NCI-H2171 treated with DMSO at 0.1 percent for 48 hours (cell line): ENCODE data around the gene IDS.
A peak's percentile ranks its signal among the peaks of the same experiment; 100 is the strongest.
"Not testable (repeated sequence)": the region's sequence is repeated elsewhere in the genome, so short reads cannot be mapped to it uniquely, and the experiment has no call there.

Experiments used
- DNase-seq: peaks from one replicate; lab custom pipeline; 2025; lab: John Stamatoyannopoulos, UW

Gene IDS

DNA sequence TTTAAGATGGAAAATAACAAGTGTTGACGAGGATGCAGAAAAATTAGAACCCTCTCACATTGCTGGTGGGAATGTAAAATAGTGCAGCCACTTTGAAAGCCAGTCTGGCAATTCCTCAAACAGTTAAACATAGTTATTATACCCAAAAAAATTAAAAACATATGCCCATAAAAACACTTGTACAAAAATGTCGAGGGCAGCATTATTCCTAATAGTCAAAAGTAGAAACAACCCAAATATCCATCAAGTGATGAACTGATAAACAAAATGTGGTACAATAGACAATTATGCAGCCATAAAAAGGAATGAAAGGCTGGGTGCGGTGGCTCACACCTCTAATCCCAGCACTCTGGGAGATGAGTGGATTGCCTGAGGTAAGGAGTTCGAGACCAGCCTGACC, 6.3 kb downstream of the IDS start:
- DNase-seq, result no peak

GRCh38 chrX:149497626-149498025, 7.5 kb downstream of the IDS start:
- DNase-seq, result no peak

GRCh38 chrX:149497054-149497453, 8.1 kb downstream of the IDS start:
- no peak for DNase-seq

- DNase-seq, result no peak
Observed at GRCh38 chrX:149495573-149496071, 9.5 kb downstream of the IDS start.

DNA sequence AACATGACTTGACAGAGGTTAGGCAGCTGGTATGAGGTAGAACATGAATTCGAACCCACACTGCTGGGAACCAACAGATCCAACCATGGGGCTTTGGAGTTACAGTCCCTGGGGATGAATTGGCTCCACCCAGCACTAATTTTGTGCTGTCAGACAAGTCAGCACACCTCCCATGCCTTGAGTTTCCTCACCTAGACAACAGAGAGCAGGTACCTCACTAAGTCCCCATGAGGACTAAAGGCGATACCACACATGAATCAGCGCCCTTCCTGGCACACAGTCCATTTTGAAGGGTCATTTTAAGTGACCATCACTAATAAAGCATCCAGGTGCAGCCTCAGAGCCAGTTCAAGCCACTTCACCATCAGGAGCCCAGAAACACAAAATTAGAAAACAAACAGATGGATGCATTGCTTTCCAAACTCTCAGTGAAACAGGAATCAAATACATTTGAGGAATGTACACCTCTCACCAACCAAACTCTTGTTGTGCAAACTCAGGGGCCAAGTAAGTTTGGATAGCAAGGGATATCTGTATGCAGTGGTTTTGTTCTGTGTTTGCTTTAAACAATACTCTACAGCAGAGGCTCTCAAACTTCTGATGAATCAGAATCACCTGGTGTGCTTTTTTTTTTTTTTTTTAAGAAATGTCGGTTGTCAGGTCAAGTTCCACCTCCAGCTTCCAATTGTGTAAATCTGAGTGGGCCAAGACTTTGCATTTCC, 10.1 kb downstream of the IDS start:
- no peak for DNase-seq

DNA sequence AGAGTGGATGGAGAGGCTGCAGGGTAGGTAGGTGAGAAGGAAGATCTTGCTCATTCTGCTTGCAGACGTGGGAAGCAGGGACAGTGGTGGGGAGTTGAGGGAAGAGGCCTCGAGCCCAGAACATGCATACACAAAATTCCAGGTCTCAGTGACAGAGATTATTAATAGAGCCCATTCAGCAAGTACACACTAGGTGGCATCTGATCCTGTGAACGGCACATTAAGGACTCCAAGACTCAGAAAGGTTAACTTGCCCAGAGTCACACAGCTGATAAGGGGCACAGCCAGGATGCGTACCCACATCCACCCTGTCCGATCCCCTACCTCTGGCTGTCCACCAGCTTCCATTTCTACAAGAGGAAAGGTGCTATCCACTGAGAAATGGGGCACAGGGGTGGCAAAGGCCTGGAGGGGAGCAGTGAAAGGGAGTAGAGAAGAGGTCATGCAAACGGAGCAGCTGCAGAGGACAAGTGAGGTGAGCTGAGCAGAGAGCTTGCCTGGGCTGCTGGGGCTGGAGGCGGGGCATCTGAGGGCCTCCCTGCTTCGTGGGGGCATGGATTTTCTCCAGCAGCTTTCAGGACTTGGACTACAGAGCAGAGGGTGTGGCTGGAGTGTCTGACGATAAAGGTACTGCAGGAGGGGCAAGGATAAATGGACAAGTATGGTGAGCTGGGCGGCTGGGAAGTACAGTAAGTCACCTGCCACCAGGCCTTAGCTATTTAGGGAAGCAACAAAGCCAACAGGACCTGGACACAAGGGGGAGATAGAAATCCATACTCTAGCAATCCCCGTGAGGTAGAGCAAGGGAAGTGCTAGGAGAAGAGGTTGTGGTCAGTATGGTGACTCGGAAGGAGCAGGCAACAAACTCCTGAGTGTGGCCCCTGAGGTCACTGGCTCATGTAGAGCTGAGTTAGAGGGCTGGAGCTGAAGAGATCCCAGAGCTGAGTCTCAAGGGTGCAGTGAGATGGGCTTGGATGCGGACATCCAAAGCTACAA, 11.2 kb downstream of the IDS start:
- no peak for DNase-seq

GRCh38 chrX:149491812-149492211, 13.3 kb downstream of the IDS start:
- DNase-seq, result no peak

DNA sequence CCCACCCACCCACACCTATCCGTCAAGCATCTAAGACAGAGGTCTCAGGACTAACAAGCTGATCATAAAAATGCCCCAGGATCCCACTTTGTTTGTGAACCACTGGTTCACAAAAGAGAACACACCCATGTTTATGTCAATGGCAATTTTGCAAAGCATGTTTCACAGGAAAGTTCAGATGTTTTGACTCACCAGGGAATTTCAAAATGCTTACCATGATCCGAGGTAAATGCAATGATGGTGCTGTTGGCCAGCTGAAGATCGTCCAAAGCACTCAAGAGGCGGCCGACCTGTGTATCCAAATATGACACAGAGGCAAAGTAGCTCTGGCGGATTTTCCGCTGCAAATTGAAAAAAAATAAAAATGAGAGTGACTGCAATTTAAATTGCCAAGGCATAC, 15.0 kb downstream of the IDS start:
- DNase-seq, result no peak

DNA sequence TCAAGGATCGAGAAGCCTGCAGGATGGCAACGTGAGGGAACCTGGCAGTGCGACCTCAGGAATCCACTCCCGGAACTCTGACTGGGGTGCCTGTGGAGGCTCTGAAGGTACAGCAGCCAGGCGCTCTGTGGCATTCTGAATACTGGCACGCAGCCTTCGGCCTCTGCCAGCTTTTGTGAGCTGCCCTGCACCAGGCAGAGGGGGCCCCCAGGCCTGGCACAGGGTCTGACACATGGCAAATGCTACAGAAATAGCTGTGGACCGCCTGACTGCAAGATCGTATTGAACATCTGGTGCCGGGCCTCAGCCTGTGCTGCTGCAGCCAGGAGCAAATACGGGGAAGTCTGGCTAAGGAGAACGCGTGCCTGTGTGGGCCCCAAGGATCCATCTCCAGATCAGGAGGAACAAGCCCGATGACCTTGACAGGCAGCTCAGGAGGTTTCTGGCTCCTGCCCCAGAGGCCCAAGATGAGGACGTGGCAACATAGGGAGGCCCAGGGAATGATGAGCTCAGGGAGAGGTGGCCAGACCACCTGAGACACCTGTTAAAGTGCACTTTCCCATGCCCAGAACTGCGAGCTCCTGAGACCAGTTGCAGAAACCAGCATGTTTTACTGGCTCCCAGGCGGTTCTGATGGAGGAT, 16.6 kb downstream of the IDS start:
- DNase-seq, result not testable (repeated sequence)

GRCh38 chrX:149488008-149488407, 17.1 kb downstream of the IDS start:
- DNase-seq, result not testable (repeated sequence)

- DNase-seq, result no peak
Observed at GRCh38 chrX:149487292-149487691, 17.8 kb downstream of the IDS start.

DNA sequence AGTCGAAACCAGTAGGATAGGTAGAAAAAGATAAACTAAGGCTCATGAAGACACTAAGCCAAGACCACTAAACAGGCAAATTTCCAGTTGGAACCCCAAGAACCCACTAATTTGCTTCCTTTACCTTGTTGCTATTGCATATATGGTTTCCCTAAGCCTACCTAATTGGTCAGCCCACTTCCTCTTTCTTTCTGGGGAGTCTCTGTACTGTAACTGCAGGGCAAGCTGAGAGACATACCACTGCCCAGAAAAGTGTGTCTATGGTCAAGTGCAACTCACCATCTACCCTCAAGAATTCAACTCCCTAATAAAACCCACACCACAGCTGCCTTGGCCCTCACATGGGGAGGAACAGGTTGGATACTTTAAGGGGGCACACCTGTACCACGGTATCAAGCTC, 28.6 kb downstream of the IDS start:
- DNase-seq, result no peak

- DNase-seq, result no peak
Observed at GRCh38 chrX:149473966-149474365, 31.1 kb downstream of the IDS start.

DNA sequence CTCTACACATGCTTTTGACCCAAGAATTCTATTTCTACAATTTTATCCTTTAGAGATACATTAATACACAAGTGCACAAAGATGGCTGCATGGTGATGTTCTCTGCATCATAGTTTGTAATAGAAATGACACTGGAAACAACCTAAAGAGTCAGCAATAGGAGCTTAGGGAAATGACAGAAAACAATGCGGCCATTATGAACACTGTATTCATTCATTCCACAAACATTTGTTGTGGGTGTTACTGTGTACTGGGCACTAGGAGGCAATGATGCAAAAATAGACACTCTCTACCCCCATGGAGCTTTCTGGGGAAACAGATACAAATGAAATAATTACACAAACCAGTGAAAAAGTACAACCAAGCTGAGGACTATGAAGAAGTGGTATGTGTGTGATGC, 32.0 kb downstream of the IDS start:
- DNase-seq, result no peak

DNA sequence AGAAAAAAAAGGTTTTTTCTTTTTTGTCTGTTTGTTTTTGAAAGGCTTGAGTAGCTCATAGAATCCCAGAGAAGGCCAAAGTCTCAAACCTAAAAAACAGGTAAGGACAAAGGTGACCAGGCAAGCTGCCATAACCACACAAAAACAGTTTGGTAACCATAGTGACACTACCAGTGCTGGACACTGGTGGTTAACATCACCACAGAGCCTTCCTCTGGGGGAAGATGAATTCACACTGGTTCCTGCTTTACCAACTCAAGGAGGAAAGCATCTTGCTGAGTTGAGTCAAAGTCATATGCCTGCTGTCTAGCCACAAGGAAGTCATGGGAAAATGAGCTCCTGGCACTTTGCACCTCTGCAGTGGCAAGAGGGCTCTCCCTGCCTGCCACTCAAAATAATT, 32.5 kb downstream of the IDS start:
- no peak for DNase-seq

DNA sequence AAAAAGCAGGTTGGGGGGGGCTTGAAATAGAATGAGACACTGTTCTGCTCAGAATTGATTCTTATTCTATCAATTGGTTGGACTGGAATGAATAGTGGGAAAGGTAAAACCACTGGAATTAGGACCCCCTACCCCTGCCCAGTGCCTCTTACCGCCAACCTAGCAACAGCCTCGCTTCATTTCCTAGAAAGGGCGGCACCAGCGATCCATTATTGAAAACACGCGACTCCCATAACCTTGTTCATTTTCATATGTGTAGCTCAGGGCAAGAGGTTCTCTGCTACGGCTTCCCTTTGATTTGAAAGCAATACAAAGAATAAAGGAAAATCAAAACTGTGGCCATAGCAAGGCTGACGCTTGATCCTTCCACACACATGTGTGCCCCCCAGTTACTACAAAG, 33.7 kb downstream of the IDS start:
- no peak for DNase-seq

GRCh38 chrX:149470955-149471354, 34.2 kb downstream of the IDS start:
- peak; percentile 64 for DNase-seq

DNA sequence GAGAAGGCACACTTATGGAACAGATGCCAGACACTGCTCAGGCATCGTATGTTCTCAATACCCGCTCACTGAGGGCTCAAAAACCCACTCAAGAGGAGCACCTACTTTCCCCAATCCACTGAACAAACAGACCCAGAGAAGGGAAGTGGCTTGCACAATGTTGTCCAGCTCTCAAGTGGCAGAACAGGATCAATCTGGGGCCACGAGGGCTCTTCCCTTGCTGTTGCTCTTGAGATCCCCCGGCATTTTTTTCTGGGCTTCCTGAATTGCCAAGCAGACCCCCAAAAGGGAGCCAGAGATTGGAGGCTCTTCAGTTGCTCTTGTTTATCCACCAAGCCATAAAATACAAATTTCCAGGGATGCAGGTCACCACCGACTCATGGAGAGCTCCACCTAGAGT, 35.7 kb downstream of the IDS start:
- DNase-seq, result no peak

DNA sequence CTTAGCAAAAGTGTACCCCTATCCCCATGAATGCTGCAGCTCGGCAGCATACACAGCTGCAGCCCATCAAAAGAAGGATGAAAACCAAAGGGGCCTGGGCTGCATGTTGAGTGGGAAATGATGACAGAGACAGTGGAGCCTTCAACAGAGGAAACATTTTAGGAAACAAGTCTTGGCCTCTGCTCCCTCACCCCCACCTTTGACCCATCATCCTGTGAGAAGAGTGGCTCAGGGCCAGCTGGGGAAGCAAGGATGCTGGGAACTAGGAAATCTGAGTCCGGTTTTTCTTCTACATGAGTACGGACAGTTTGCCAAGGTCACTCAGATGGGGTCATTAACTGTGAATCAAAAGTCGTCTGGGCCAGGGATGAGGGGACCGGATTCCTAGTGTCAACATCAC, 37.2 kb downstream of the IDS start:
- no peak for DNase-seq

- no peak for DNase-seq
Observed at GRCh38 chrX:149467461-149467860, 37.6 kb downstream of the IDS start.

GRCh38 chrX:149462849-149463248, 42.3 kb downstream of the IDS start:
- DNase-seq, result no peak

GRCh38 chrX:149461746-149462145, 43.4 kb downstream of the IDS start:
- DNase-seq, result no peak

DNA sequence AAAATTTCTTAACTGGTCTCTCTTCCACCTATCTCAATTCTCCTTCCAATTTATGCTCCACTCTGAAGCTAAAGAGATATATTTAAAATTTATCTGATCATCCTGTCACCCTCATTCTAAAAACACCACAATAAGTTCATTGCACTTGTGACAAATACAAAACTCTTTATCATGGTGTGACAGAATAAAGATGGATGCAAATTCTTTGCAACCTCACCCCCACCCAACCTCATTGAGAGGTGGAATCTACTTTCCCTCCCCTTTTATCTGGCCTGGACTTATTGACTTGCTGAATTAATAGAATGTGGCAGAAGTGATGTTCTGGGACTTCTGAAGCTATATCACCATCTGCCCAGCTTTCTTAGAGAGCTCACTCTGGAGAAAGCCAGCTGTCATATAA, 46.5 kb downstream of the IDS start:
- DNase-seq, result no peak
